CD4-positive, alpha-beta T cell treated with Interleukin-12 subunit alpha and Interleukin-12 subunit beta, for 1 hour (primary cell): ENCODE results near the gene OR2J1.
"Not testable (repeated sequence)": the region's sequence is repeated elsewhere in the genome, so short reads cannot be mapped to it uniquely, and the experiment has no call there.

Source experiments
- DNase-seq: peaks from one replicate; pipeline ENCODE4 v3.0.0-alpha.2; 2020

Gene OR2J1

GRCh38 chr6:29099190-29099589 is at the start of gene OR2J1:
TSS of gene OR2J1 (plus strand) at chr6:29099490. CDS start at chr6:29100943, 1,453 bp downstream.
- no peak for DNase-seq

- DNase-seq, result no peak
These were observed 47.6 kb upstream of the OR2J1 start for GRCh38 chr6:29051680-29052079.

- DNase-seq, result no peak
These were observed 27.2 kb upstream of the OR2J1 start for GRCh38 chr6:29071831-29072723.

- no peak for DNase-seq
These were observed 20.1 kb upstream of the OR2J1 start for GRCh38 chr6:29079203-29079602.

GRCh38 chr6:29081312-29081711 is 18.0 kb upstream of the OR2J1 start:
- no peak for DNase-seq

GRCh38 chr6:29082457-29082856 is 16.8 kb upstream of the OR2J1 start:
- DNase-seq, result no peak

- DNase-seq, result no peak
These were observed 12.1 kb upstream of the OR2J1 start, which contains the start of gene OR2B3 for GRCh38 chr6:29087213-29087612. TSS of gene OR2B3 (minus strand) at chr6:29087313. CDS start at chr6:29087248, 65 bp downstream.

GRCh38 chr6:29092957-29093356 is 6.3 kb upstream of the OR2J1 start:
- no peak for DNase-seq

GRCh38 chr6:29097803-29098202 is 1.5 kb upstream of the OR2J1 start:
- no peak for DNase-seq

- DNase-seq, result no peak
These were observed 8.5 kb downstream of the OR2J1 start, which contains the start of gene OR2J3 for GRCh38 chr6:29107758-29108157. TSS of gene OR2J3 (plus strand) at chr6:29108058. CDS start at chr6:29111891, 3,833 bp downstream.

- DNase-seq, result peak; percentile 2
These were observed 12.8 kb downstream of the OR2J1 start for GRCh38 chr6:29112135-29112534.

- DNase-seq, result not testable (repeated sequence)
These were observed 15.7 kb downstream of the OR2J1 start for GRCh38 chr6:29114964-29115363.

GRCh38 chr6:29129326-29130012 is 30.2 kb downstream of the OR2J1 start:
- no peak for DNase-seq

GRCh38 chr6:29130644-29131043 is 31.4 kb downstream of the OR2J1 start:
- DNase-seq, result no peak

- DNase-seq, result no peak
These were observed 32.4 kb downstream of the OR2J1 start for GRCh38 chr6:29131691-29132090.

- no peak for DNase-seq
These were observed 38.4 kb downstream of the OR2J1 start for GRCh38 chr6:29137724-29138123.

GRCh38 chr6:29141606-29142005 is 42.3 kb downstream of the OR2J1 start:
- no peak for DNase-seq

GRCh38 chr6:29142309-29142708 is 43.0 kb downstream of the OR2J1 start:
- no peak for DNase-seq

GRCh38 chr6:29146179-29146578 is 46.9 kb downstream of the OR2J1 start:
- DNase-seq, result no peak

- no peak for DNase-seq
These were observed 47.8 kb downstream of the OR2J1 start for GRCh38 chr6:29147074-29147473.

GRCh38 chr6:29149444-29149843 is 50.2 kb downstream of the OR2J1 start:
- DNase-seq, result not testable (repeated sequence)
